Body of pancreas (tissue), 4 donors: ENCODE measurements around the gene CXCR1. TPM values are rescaled to one million over a fixed set of nuclear protein-coding genes. Genes with fewer than 3 reads are reported as not detected.
A peak's percentile ranks its signal among the peaks of the same experiment; 100 is the strongest.

Source experiments
- ATAC-seq: fragments of 150-250 bp; one replicate; pipeline ENCODE4 v1.9.1; 2016
- DNase-seq, 4 donors: peaks; one replicate each; pipeline ENCODE4 v3.0.0-alpha.2; 2019
- H3K27ac ChIP-seq, 4 donors: fragments of 200-600 bp; sonication (generic); 1 replicate in 3 of 4; 2 replicates in 1 of 4; pipeline versions ENCODE4 v1.5.1 to v1.6.1; 2016 to 2019; ENCODE audit warnings: mild to moderate bottlenecking in 1 of 4, mixed read lengths in 1 of 4, moderate library complexity in 1 of 4
- H3K27me3 ChIP-seq, 2 donors: fragments of 200-600 bp; sonication (generic); one replicate each; pipeline ENCODE4 v1.6.0; 2016; ENCODE audit warnings: mild to moderate bottlenecking in 1 of 2
- H3K36me3 ChIP-seq, 2 donors: fragments of 200-600 bp; sonication (generic); replicated peaks in 1 of 2; 2 replicates each; pipeline ENCODE4 v1.5.1; 2016; ENCODE audit warnings: low read depth in 2 of 2; ENCODE audit not compliant: insufficient read depth in 1 of 2
- H3K4me1 ChIP-seq: fragments of 200-600 bp; sonication (generic); one replicate; pipeline ENCODE4 v1.6.0; 2016
- H3K4me3 ChIP-seq, 2 donors: fragments of 200-600 bp; sonication (generic); 1 replicate in 1 of 2; 2 replicates in 1 of 2; pipeline ENCODE4 v1.5.1; 2016 to 2019
- H3K9me3 ChIP-seq, 3 donors: fragments of 200-600 bp; sonication (generic); 1 replicate in 2 of 3; 2 replicates in 1 of 3; pipeline ENCODE4 v1.5.1; 2016
- CTCF ChIP-seq, 7 experiments: fragments of 450-650 bp in 4 of 7; fragments of 200-600 bp in 3 of 7; sonication (generic) in 3 of 7; IDR thresholded peaks; one replicate each; pipeline ENCODE4 v1.5.1; 2016 to 2019; ENCODE audit warnings: antibody characterized with exemption in 7 of 7
- POLR2A ChIP-seq, 3 donors: fragments of 450-650 bp; IDR thresholded peaks; one replicate each; pipeline ENCODE4 v1.6.1; 2016; ENCODE audit warnings: antibody characterized with exemption in 3 of 3, mild to moderate bottlenecking in 2 of 3
- WGBS, 2 donors: methylation state at CpG; one replicate each; pipeline ENCODE4 v1.1.5; 2017; 5-methylcytosine and 5-hydroxymethylcytosine counted together
- intact Hi-C: fragments of 100-400 bp; cut with DNase I; formaldehyde crosslinking; loops from one replicate; pipeline ENCODE4 v1.15.1; 2023
- total RNA-seq, 2 donors: library from RNA; depleted of rRNA; stranded (reverse); fragments of >200 nt; gene quantifications; one replicate each; pipeline ENCODE4 v1.1.0, GENCODE V29; 2016

Gene CXCR1
- total RNA-seq, 2 donors from 2014 or later, result not detected

- Histone ChIP-seq H3K4me3 (no peak overlapping the region), H3K27ac (no peak overlapping the region), H3K27me3 (no peaks in the 10 kb centered on the region), H3K36me3 (no peaks in the 10 kb centered on the region), H3K9me3 (no peaks in the 10 kb centered on the region), H3K4me1 (peaks cover 12% of the 10 kb centered on the region)
- DNase-seq, result peak; percentile 55 to 77 (median 58)
- 55 to 56% methylated on average over 9 of the region's 9 CpGs for WGBS, 2 donors
- intact Hi-C loops, result no loop called here
- peak; percentile 45 for ATAC-seq
- TF ChIP-seq CTCF (IDR thresholded peaks at IDR 0.05) (peak; percentile 40 to 52 (median 49)), POLR2A (IDR thresholded peaks at IDR 0.05) (no peak)
Observed at GRCh38 chr2:218168635-218169462, 2.1 kb upstream of the CXCR1 start.

- no peaks in the 10 kb centered on the region for H3K27me3 ChIP-seq
- intact Hi-C loops, result no loop called here
- no peak overlapping the region for H3K4me3 ChIP-seq
- DNase-seq (no peak), ATAC-seq (no peak)
- H3K36me3 ChIP-seq, result no peaks in the 10 kb centered on the region
- 62 to 70% methylated on average over 1 of the region's 1 CpG for WGBS, 2 donors
- H3K4me1 ChIP-seq, result peaks cover 12% of the 10 kb centered on the region
- no peak for TF ChIP-seq POLR2A (IDR thresholded peaks at IDR 0.05)
- TF ChIP-seq CTCF (IDR thresholded peaks at IDR 0.05), result no peak
- no peak overlapping the region for H3K27ac ChIP-seq
- no peaks in the 10 kb centered on the region for H3K9me3 ChIP-seq
Observed at GRCh38 chr2:218168016-218168415, 1.3 kb upstream of the CXCR1 start.

- no peak for ATAC-seq
- Histone ChIP-seq H3K27ac (no peak overlapping the region), H3K4me3 (no peak overlapping the region), H3K27me3 (no peaks in the 10 kb centered on the region), H3K9me3 (no peaks in the 10 kb centered on the region), H3K4me1 (no peaks in the 10 kb centered on the region), H3K36me3 (no peaks in the 10 kb centered on the region)
- intact Hi-C loops, result no loop called here
- no peak for TF ChIP-seq CTCF (IDR thresholded peaks at IDR 0.05)
- TF ChIP-seq POLR2A (IDR thresholded peaks at IDR 0.05), result no peak
- no peak for DNase-seq
- WGBS, 2 donors, result 70 to 78% methylated on average over 1 of the region's 1 CpG
Observed at GRCh38 chr2:218162814-218163213, 3.9 kb downstream of the CXCR1 start.

- Histone ChIP-seq H3K9me3 (no peaks in the 10 kb centered on the region), H3K27me3 (no peaks in the 10 kb centered on the region), H3K36me3 (no peaks in the 10 kb centered on the region), H3K27ac (no peak overlapping the region), H3K4me3 (no peak overlapping the region), H3K4me1 (no peaks in the 10 kb centered on the region)
- 54 to 55% methylated on average over 2 of the region's 2 CpGs for WGBS, 2 donors
- ATAC-seq (no peak), DNase-seq (no peak)
- intact Hi-C loops, result no loop called here
- TF ChIP-seq CTCF (IDR thresholded peaks at IDR 0.05) (no peak), POLR2A (IDR thresholded peaks at IDR 0.05) (no peak)
Observed at GRCh38 chr2:218161644-218162043, 5.1 kb downstream of the CXCR1 start.
